Peyer's patch (tissue), 4 donors: ENCODE data around the gene TSPEAR. TPM values are rescaled to one million over a fixed set of nuclear protein-coding genes. Genes with fewer than 3 reads are reported as not detected.
A peak's percentile ranks its signal among the peaks of the same experiment; 100 is the strongest.

Experiments
- DNase-seq, 3 donors: peaks; one replicate each; pipeline ENCODE4 v3.0.0-alpha.2; 2017 to 2019
- H3K27ac ChIP-seq, 4 donors: fragments of 200-600 bp; sonication (generic); one replicate each; pipeline ENCODE4 v1.5.1; 2016 to 2019
- H3K27me3 ChIP-seq, 2 donors: fragments of 200-600 bp; sonication (generic); one replicate each; pipeline ENCODE4 v1.5.1; 2019
- H3K36me3 ChIP-seq, 3 donors: fragments of 200-600 bp; sonication (generic); one replicate each; pipeline ENCODE4 v1.5.1; 2016 to 2019
- H3K4me1 ChIP-seq, 4 donors: fragments of 200-600 bp; sonication (generic); one replicate each; pipeline ENCODE4 v1.5.1; 2016 to 2019
- H3K4me3 ChIP-seq, 4 donors: fragments of 200-600 bp; sonication (generic); 1 replicate in 3 of 4; 2 replicates in 1 of 4; pipeline ENCODE4 v1.5.1; 2016 to 2019; ENCODE audit warnings: mild to moderate bottlenecking in 1 of 4
- H3K9me3 ChIP-seq, 4 donors: fragments of 200-600 bp; sonication (generic); one replicate each; pipeline ENCODE4 v1.5.1; 2016 to 2019; ENCODE audit warnings: mild to moderate bottlenecking in 1 of 4
- POLR2A ChIP-seq, 2 donors: fragments of 450-650 bp; IDR thresholded peaks; one replicate each; pipeline ENCODE4 v1.5.1; 2017; ENCODE audit warnings: antibody characterized with exemption in 2 of 2, mild to moderate bottlenecking in 2 of 2, moderate library complexity in 2 of 2
- total RNA-seq, 4 donors: library from RNA; depleted of rRNA; stranded (reverse); fragments of >200 nt; gene quantifications; one replicate each; pipeline ENCODE4 v1.1.0, GENCODE V29; 2016
- TF ChIP-seq, protein P1 (sequence below), 6 experiments: fragments of 450-650 bp in 4 of 6; fragments of 200-600 bp in 2 of 6; sonication (generic) in 1 of 6; IDR thresholded peaks; one replicate each; pipeline ENCODE4 v1.5.1; 2017 to 2019; ENCODE audit warnings: antibody characterized with exemption in 6 of 6, mild to moderate bottlenecking in 3 of 6, moderate library complexity in 1 of 6

TSPEAR gene
- total RNA-seq, 4 donors from 2014 or later: 0.47 TPM; not detected in 3

DNA sequence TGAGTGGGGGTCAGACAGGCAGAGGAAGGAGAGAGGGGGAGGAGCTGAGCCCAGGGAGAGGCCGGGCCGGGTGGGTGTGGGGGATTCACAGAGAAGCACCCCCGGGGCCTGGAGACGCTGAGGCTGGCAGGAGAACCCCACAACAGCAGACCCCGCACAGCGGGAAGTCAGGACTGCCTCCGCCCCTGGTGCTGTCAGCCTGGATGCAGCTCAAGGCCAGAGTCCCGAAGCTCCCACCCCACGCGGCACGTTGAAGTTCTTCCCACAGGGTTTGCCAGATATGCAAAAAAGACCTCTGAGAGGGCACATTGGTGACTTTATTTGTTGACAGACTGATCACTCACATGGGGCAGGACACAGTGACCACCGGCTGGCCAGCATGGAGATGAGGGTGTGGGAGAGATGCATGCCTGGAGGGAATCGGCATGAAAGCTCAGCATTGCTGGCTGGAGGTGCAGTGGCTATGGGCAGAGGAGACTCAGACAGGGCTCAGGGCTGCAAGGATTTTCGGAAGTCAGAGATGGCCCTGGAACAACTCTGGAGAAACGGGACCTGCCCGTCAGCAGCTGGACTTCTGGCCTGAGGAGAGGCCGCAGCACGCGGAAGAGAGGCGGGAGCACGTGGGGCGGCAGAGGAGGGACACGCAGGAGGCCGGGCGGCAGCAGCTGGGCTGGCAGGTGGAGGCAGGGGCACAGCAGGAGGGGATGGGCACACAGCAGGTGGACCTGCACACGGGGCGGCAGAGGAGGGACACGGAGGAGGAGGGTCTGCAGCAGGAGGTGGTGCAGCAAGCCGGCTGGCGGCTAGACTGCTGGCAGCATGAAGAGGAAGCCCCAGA lies 153.7 kb downstream of the TSPEAR start:
- peak in 1 of 3 donors; percentile 9 for DNase-seq
- TF ChIP-seq POLR2A (IDR thresholded peaks at IDR 0.05): no peak
- TF ChIP-seq, protein P1, sequence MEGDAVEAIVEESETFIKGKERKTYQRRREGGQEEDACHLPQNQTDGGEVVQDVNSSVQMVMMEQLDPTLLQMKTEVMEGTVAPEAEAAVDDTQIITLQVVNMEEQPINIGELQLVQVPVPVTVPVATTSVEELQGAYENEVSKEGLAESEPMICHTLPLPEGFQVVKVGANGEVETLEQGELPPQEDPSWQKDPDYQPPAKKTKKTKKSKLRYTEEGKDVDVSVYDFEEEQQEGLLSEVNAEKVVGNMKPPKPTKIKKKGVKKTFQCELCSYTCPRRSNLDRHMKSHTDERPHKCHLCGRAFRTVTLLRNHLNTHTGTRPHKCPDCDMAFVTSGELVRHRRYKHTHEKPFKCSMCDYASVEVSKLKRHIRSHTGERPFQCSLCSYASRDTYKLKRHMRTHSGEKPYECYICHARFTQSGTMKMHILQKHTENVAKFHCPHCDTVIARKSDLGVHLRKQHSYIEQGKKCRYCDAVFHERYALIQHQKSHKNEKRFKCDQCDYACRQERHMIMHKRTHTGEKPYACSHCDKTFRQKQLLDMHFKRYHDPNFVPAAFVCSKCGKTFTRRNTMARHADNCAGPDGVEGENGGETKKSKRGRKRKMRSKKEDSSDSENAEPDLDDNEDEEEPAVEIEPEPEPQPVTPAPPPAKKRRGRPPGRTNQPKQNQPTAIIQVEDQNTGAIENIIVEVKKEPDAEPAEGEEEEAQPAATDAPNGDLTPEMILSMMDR (IDR thresholded peaks at IDR 0.05): no peak
- Histone ChIP-seq H3K9me3 (no peaks in the 10 kb centered on the region), H3K4me1 (no peaks in the 10 kb centered on the region), H3K27me3 (no peaks in the 10 kb centered on the region), H3K27ac (no peak overlapping the region), H3K36me3 (no peaks in the 10 kb centered on the region), H3K4me3 (no peak overlapping the region)

DNA sequence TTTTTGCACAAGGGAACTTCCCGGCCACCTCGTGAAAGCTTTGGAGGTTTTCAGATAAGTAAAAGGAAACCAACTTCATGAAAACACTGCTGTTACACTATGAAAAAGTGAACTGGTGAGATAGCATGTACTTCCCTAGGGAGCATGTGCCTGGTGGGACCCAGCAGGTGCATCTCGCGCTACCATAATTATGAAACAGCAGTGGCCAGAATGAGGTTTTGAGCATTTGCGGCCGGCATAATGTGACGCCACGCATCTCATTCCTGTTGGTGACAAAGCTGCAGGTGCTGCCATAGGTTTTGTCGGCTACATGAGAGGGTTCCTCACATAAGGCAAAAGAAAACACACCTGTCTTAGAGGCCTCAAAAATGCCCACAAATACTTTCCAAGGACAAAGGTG lies 154.5 kb downstream of the TSPEAR start:
- no peaks in the 10 kb centered on the region for H3K4me1 ChIP-seq
- H3K4me3 ChIP-seq: no peak overlapping the region
- no peak for TF ChIP-seq POLR2A (IDR thresholded peaks at IDR 0.05)
- TF ChIP-seq, protein P1 (IDR thresholded peaks at IDR 0.05): no peak
- no peaks in the 10 kb centered on the region for H3K9me3 ChIP-seq
- DNase-seq: peak in 1 of 3 donors; percentile 6
- H3K36me3 ChIP-seq: no peaks in the 10 kb centered on the region
- no peak overlapping the region for H3K27ac ChIP-seq
- no peaks in the 10 kb centered on the region for H3K27me3 ChIP-seq

DNA sequence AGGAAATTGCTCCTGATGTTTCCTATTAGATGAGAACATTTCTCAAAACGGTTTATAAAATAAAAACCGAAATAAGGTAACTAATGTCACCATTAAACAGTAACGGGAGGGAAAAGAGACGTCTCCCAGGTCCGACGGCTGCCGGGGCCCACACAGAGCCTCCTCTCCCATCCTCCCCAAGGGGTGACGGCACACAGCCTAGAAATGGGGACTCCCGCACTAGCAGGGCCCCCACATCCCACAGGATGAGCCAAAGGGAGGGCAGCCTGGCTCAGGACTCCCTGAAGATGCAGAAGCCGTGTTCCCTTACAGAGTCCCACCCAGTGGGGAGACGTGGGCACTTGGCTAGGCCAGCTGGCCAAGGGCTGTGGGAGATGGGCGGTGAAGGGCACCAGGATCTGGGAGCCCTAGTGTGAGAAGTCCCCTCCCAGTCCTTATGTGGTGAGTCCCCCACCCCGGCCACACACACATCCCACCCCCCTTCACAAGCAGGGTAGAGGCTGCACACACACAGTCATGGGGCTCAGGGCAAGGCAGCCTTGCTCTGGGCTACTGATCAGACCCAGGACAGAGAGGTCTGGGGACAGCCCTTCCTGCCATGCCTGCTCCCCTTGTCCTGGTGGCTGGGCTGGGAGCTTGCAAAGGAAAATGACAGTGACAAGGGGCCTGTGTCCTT lies 156.0 kb downstream of the TSPEAR start:
- Histone ChIP-seq H3K36me3 (no peaks in the 10 kb centered on the region), H3K27me3 (no peaks in the 10 kb centered on the region), H3K4me1 (no peaks in the 10 kb centered on the region), H3K27ac (no peak overlapping the region), H3K9me3 (no peaks in the 10 kb centered on the region), H3K4me3 (no peak overlapping the region)
- peak in 1 of 3 donors; percentile 12 for DNase-seq
- no peak for TF ChIP-seq POLR2A (IDR thresholded peaks at IDR 0.05)
- TF ChIP-seq, protein P1 (IDR thresholded peaks at IDR 0.05): no peak

DNA sequence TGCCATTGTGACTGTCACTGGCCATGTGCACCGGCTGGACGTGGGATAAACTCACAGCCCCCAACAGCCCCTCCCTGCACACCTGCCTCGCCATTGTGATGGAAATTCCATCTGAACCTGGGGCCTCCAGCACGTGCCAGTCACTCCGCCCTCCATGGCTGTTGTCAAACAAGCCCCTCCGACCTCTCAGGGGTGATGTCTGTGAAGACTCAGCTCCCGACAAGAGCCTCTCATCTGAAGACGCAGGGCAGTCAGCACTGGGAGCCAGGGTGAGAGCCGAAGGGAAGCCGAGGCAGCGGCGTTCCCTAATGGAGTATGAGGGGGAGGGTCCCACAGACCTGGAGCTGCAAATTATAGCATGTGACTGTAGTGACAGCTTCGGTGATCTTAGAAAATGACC lies 158.7 kb downstream of the TSPEAR start:
- peak in 2 of 3 donors; percentile 7 to 32 for DNase-seq
- no peaks in the 10 kb centered on the region for H3K27me3 ChIP-seq

DNA sequence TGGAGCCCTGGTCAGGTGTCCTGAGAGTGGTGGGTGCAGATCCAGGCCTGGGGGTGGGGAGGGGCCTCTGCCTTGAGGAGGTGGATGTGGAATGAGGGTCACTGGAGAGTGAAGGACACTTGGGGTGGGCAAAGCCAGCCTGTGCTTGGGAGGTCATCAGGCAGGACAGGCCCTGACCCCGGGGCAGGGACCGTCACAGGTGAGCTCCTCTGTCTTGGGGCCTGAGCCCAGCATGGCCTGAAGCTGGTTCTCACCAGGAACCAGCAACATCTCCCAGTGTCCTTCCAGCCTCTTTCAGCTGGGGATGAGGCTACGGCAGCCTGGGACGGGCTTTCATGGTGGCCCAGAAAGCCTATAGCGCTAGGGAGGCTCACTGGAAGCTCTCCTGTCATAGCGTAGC lies 159.2 kb downstream of the TSPEAR start:
- TF ChIP-seq POLR2A (IDR thresholded peaks at IDR 0.05): no peak
- TF ChIP-seq, protein P1 (IDR thresholded peaks at IDR 0.05): no peak
- Histone ChIP-seq H3K4me1 (no peaks in the 10 kb centered on the region), H3K4me3 (no peak overlapping the region), H3K36me3 (no peaks in the 10 kb centered on the region), H3K27ac (no peak overlapping the region), H3K9me3 (no peaks in the 10 kb centered on the region), H3K27me3 (no peaks in the 10 kb centered on the region)
- DNase-seq: peak in 2 of 3 donors; percentile 2 to 14

More for the DNA sequence above, 158.7 kb downstream of the TSPEAR start:
- Histone ChIP-seq H3K36me3 (no peaks in the 10 kb centered on the region), H3K4me1 (no peaks in the 10 kb centered on the region), H3K27ac (no peak overlapping the region), H3K9me3 (no peaks in the 10 kb centered on the region), H3K4me3 (no peak overlapping the region)
- TF ChIP-seq, protein P1 (IDR thresholded peaks at IDR 0.05): no peak
- no peak for TF ChIP-seq POLR2A (IDR thresholded peaks at IDR 0.05)
